SU-DHL-6 (cell line): ENCODE data around the gene SPTBN5.

Source experiments
- H2AFZ ChIP-seq: fragments of 200-600 bp; sonication (generic); 2 replicates; pipeline ENCODE4 v1.6.1; 2014; ENCODE audit warnings: low read depth, mild to moderate bottlenecking, moderate library complexity, mixed read lengths, antibody characterized with exemption, low read length; ENCODE audit not compliant: severe bottlenecking
- H3F3A ChIP-seq: fragments of 200-600 bp; shearing (Covaris generic); 2 replicates; pipeline ENCODE4 v1.6.0; 2016; ENCODE audit warnings: antibody characterized with exemption, mild to moderate bottlenecking; ENCODE audit not compliant: insufficient read depth
- H3K27ac ChIP-seq: fragments of 200-600 bp; sonication (generic); 2 replicates; pipeline ENCODE4 v1.5.1; 2016; ENCODE audit warnings: low read depth, mild to moderate bottlenecking, low read length, moderate library complexity, mixed read lengths
- H3K27me3 ChIP-seq: fragments of 200-600 bp; sonication (generic), shearing (Covaris generic); 2 replicates; pipeline ENCODE4 v1.6.0; 2014; ENCODE audit warnings: mild to moderate bottlenecking, low read length
- H3K36me3 ChIP-seq: fragments of 200-600 bp; sonication (generic); 2 replicates; pipeline ENCODE4 v1.6.1; 2014; ENCODE audit warnings: mild to moderate bottlenecking, low read length, mixed read lengths
- H3K4me2 ChIP-seq: fragments of 300-600, 200-600 bp; shearing (Covaris generic), sonication (generic); 2 replicates; pipeline ENCODE4 v1.6.0; 2014; ENCODE audit warnings: low read length, low read depth, mild to moderate bottlenecking; ENCODE audit not compliant: poor library complexity, severe bottlenecking
- H3K4me3 ChIP-seq: fragments of 200-600 bp; sonication (generic); 2 replicates; pipeline ENCODE4 v1.5.1; 2014; ENCODE audit warnings: antibody characterized with exemption, low read length, mild to moderate bottlenecking, mixed read lengths; ENCODE audit not compliant: insufficient read depth, poor library complexity, severe bottlenecking
- H3K79me2 ChIP-seq: fragments of 200-600 bp; sonication (generic); 2 replicates; pipeline ENCODE4 v1.6.1; 2014; ENCODE audit warnings: mild to moderate bottlenecking, low read length, moderate library complexity; ENCODE audit not compliant: insufficient read depth
- H3K9ac ChIP-seq: fragments of 200-600 bp; sonication (generic); 2 replicates; pipeline ENCODE4 v1.7.0; 2014; ENCODE audit warnings: mild to moderate bottlenecking, low read length
- H3K9me2 ChIP-seq: fragments of 200-600 bp; sonication (generic); replicated peaks from 2 replicates; pipeline ENCODE4 v1.6.1; 2014; ENCODE audit warnings: low read length; ENCODE audit not compliant: insufficient read depth
- H3K9me3 ChIP-seq: fragments of 200-600 bp; sonication (generic); 2 replicates; pipeline ENCODE4 v1.6.1; 2014; ENCODE audit warnings: low read length, mixed read lengths; ENCODE audit not compliant: insufficient read depth
- H4K20me1 ChIP-seq: fragments of 200-600 bp; sonication (generic); 2 replicates; pipeline ENCODE4 v1.6.1; 2014; ENCODE audit warnings: low read depth, mild to moderate bottlenecking, antibody characterized with exemption, low read length, moderate library complexity, mixed read lengths
- EZH2phosphoT487 ChIP-seq: fragments of 200-600 bp; sonication (generic), shearing (Covaris generic); conservative IDR thresholded peaks from 2 replicates; pipeline ENCODE4 v1.6.1; 2018; ENCODE audit warnings: mild to moderate bottlenecking, antibody characterized with exemption, low read length, moderate library complexity, mixed read lengths
- TF ChIP-seq, protein P1 (sequence below): fragments of 200-600 bp; sonication (generic); IDR thresholded peaks from one replicate; pipeline ENCODE4 v1.5.1; 2017; ENCODE audit warnings: antibody characterized with exemption, mild to moderate bottlenecking, low read length, moderate library complexity; ENCODE audit not compliant: insufficient read depth, poor library complexity, severe bottlenecking

SPTBN5 gene

DNA sequence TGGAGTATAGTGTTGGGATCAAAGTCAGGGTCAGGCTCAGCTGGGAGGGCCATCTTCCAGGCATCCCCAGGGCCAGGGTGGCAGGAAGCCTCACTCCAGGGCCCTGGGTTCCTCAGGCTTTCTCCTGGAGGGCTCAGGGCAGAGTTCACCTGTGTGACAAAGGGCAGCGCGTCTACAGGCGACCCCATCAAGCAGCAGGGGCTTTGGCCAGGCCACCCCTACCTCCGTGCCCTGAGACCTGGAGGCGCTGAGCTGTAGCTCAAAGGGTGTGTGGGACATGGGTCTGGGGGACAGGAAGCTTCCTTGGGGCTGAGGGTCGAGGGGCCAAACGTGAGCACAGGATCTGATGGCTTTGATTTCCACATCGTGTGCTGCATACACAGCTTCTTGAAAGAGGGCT is 12.8 kb downstream of the SPTBN5 start:
- Histone ChIP-seq H4K20me1 (no peaks in the 10 kb centered on the region), H3K79me2 (no peaks in the 10 kb centered on the region)
- TF ChIP-seq, protein P1, sequence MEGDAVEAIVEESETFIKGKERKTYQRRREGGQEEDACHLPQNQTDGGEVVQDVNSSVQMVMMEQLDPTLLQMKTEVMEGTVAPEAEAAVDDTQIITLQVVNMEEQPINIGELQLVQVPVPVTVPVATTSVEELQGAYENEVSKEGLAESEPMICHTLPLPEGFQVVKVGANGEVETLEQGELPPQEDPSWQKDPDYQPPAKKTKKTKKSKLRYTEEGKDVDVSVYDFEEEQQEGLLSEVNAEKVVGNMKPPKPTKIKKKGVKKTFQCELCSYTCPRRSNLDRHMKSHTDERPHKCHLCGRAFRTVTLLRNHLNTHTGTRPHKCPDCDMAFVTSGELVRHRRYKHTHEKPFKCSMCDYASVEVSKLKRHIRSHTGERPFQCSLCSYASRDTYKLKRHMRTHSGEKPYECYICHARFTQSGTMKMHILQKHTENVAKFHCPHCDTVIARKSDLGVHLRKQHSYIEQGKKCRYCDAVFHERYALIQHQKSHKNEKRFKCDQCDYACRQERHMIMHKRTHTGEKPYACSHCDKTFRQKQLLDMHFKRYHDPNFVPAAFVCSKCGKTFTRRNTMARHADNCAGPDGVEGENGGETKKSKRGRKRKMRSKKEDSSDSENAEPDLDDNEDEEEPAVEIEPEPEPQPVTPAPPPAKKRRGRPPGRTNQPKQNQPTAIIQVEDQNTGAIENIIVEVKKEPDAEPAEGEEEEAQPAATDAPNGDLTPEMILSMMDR, result no peak
- TF ChIP-seq EZH2phosphoT487, result no peak

DNA sequence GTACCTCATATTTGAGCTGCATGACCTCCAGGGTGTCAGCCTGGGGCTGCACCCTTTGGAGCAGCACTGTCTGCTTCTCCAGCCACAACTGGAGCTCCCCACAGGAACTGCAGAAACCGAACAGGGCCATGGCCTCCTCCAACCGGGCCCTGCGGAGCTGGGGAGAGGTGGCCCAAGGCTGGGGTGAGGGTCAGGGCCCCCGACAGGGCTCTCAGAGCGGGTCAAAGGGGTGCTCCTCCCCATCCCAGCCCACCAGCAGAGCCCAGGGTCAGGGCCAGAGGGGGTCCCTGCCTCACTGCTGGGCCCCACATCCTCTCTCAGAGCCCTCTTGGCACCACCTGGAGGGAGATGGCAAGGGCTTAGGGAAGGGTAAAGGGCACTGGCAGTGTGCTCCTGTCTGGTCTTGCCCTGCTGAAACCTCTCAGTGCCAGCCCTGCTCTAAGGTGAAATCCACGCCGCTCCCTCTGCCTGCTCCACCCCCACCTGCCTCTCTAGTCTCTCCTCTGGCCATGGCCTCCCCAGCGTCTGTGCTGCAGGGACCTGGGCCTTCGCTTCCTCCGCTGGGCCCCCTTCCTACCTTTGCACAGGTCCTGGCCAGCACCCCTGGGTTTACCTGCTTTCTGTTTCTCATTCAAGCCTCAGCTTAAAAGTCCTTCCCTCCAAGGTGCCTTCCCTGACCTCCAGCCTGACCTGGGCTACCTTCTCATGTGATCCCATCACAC is 13.5 kb downstream of the SPTBN5 start:
- Histone ChIP-seq H3K27me3 (no peaks in the 10 kb centered on the region), H4K20me1 (no peaks in the 10 kb centered on the region), H3F3A (no peaks in the 10 kb centered on the region), H3K79me2 (no peaks in the 10 kb centered on the region), H3K4me3 (no peak overlapping the region), H2AFZ (no peak overlapping the region), H3K4me2 (no peak overlapping the region), H3K9me2 (no peaks in the 10 kb centered on the region), H3K27ac (no peak overlapping the region), H3K9ac (no peak overlapping the region), H3K9me3 (no peaks in the 10 kb centered on the region), H3K36me3 (no peaks in the 10 kb centered on the region)
- no peak for TF ChIP-seq EZH2phosphoT487
- TF ChIP-seq, protein P1, result no peak

More for the DNA sequence above, 12.8 kb downstream of the SPTBN5 start:
- Histone ChIP-seq H3F3A (no peaks in the 10 kb centered on the region), H3K9ac (no peak overlapping the region), H3K4me3 (no peak overlapping the region), H3K36me3 (no peaks in the 10 kb centered on the region), H3K27ac (no peak overlapping the region), H3K27me3 (no peaks in the 10 kb centered on the region), H3K9me3 (no peaks in the 10 kb centered on the region), H2AFZ (no peak overlapping the region), H3K9me2 (no peaks in the 10 kb centered on the region), H3K4me2 (no peak overlapping the region)

DNA sequence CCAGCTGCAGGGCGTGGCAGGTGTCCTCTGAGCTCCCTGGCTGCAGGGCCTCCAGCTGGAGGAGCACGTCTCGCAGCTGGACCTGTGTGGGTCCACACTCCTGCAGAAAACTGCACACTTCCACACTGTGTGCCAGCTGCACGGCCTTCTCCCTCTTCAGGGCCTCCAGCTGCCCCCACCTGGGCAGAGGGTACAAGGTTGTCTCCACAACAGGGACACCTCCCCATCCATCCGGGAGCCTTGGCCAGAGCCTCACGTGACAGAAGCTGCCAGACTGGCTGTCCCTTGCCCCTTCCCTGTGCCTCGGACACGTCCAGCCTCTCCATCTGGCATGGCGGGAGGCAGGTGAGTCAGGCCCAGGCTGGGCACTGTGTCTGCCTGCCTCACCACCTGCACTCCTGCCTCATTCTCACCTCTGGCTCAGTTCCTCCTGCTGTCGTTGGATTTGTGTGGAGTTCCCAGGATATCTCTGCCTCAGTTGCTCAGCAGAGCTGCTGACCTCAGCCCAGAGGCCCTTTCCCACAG is 14.5 kb downstream of the SPTBN5 start:
- no peaks in the 10 kb centered on the region for H3K9me3 ChIP-seq
- H3K9ac ChIP-seq, result no peak overlapping the region

More for the DNA sequence above, 14.5 kb downstream of the SPTBN5 start:
- Histone ChIP-seq H3K4me2 (no peak overlapping the region), H3K79me2 (no peaks in the 10 kb centered on the region), H3K36me3 (no peaks in the 10 kb centered on the region), H4K20me1 (no peaks in the 10 kb centered on the region), H2AFZ (no peak overlapping the region), H3K27ac (no peak overlapping the region), H3K9me2 (no peaks in the 10 kb centered on the region), H3K27me3 (no peaks in the 10 kb centered on the region), H3K4me3 (no peak overlapping the region), H3F3A (no peaks in the 10 kb centered on the region)
- TF ChIP-seq, protein P1, result no peak
- no peak for TF ChIP-seq EZH2phosphoT487
